ENCODE measurements around the gene PGPEP1. TPM values are rescaled to one million over a fixed set of nuclear protein-coding genes. Genes with fewer than 3 reads are reported as not detected.
A peak's percentile ranks its signal among the peaks of the same experiment; 100 is the strongest.
"Not testable (repeated sequence)": the region's sequence is repeated elsewhere in the genome, so short reads cannot be mapped to it uniquely, and the experiment has no call there.

The PGPEP1 gene
- total RNA-seq, 4 donors from 2014 or later = 15.0 to 50.3 (median 28.0) TPM

DNA sequence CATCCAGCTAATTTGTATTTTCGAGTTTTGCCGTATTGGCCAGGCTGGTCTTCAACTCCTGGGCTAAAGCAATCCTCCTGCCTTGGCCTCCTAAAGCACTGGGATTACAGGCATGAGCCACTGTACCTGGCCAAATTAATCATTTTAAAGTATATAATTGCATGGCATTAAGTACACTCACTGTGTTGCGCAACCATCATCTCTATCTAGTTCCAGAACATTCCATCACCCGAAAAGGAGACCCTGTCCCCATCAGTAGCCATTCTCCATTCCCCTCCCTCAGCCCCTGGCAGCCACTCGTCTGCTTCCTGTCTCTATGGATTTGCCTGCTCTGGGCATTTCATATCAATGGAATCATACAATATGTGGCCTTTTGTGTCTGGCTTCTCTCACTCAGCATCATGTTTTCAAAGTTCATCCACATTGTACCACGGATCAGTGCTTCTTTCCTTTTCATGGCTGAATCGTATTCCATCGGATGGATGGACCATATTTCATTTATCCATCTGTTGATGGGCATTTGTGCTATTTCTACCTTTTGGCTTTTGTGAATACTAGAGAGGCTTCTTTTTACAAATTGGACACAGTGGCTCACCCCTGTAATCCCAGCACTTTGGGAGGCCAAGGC is 13.1 kb downstream of the PGPEP1 start:
- DNase-seq (ENCODE audit: extremely low spot score) = no peak
- Histone ChIP-seq H3K4me1 (peaks cover 0 to 10% (median 3%) of the 10 kb centered on the region in 4 donors), H3K36me3 (peaks cover 7 to 58% (median 42%) of the 10 kb centered on the region in 4 donors), H3K9me3 (no peaks in the 10 kb centered on the region), H3K4me3 (no peak overlapping the region), H3K27me3 (no peaks in the 10 kb centered on the region), H3K27ac (replicated peaks in 1 of 4) (no peak overlapping the region)
- WGBS = 96% methylated on average over 8 of the region's 8 CpGs
- no peak for TF ChIP-seq POLR2AphosphoS5 (IDR thresholded peaks at IDR 0.05)
- no peak for TF ChIP-seq EP300 (IDR thresholded peaks at IDR 0.05)
- TF ChIP-seq, protein P1, sequence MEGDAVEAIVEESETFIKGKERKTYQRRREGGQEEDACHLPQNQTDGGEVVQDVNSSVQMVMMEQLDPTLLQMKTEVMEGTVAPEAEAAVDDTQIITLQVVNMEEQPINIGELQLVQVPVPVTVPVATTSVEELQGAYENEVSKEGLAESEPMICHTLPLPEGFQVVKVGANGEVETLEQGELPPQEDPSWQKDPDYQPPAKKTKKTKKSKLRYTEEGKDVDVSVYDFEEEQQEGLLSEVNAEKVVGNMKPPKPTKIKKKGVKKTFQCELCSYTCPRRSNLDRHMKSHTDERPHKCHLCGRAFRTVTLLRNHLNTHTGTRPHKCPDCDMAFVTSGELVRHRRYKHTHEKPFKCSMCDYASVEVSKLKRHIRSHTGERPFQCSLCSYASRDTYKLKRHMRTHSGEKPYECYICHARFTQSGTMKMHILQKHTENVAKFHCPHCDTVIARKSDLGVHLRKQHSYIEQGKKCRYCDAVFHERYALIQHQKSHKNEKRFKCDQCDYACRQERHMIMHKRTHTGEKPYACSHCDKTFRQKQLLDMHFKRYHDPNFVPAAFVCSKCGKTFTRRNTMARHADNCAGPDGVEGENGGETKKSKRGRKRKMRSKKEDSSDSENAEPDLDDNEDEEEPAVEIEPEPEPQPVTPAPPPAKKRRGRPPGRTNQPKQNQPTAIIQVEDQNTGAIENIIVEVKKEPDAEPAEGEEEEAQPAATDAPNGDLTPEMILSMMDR (IDR thresholded peaks at IDR 0.05) = no peak
- TF ChIP-seq POLR2A (IDR thresholded peaks at IDR 0.05; ENCODE audit: low read depth) = no peak
- intact Hi-C loops (cut with DNase I) = no loop called here

DNA sequence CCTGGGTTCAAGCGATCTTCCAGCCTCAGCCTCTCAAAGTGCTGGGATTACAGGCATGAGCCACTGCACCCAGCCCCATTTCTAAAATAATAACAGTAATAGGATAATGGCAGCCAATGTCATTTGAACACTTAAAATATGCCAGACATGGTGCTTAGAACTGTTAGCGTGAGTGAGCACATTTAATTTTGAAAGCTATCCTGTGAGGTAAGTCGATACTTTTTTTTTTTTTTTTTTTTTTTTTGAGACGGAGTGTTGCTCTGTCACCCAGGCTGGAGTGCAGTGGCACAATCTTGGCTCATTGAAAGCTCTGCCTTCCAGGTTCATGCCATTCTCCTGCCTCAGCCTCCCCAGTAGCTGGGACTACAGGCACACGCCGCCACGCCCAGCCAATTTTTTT is 14.3 kb downstream of the PGPEP1 start:
- intact Hi-C loops (cut with DNase I); H3K27me3 ChIP-seq: not testable (repeated sequence)
- 97% methylated on average over 7 of the region's 7 CpGs for WGBS

GRCh38 chr19:18357041-18357440 is 16.6 kb downstream of the PGPEP1 start:
- intact Hi-C loops (cut with DNase I) = no loop called here
- H3K4me3 ChIP-seq = no peak overlapping the region
- no peak overlapping the region for H3K27ac ChIP-seq (replicated peaks in 1 of 4)
- no peak for DNase-seq (ENCODE audit: extremely low spot score)
- H3K27me3 ChIP-seq = no peaks in the 10 kb centered on the region
- no peak for TF ChIP-seq EP300 (IDR thresholded peaks at IDR 0.05)
- no peak for TF ChIP-seq POLR2A (IDR thresholded peaks at IDR 0.05; ENCODE audit: low read depth)
- TF ChIP-seq, protein P1 (IDR thresholded peaks at IDR 0.05) = no peak
- no peak for TF ChIP-seq POLR2AphosphoS5 (IDR thresholded peaks at IDR 0.05)
- peaks cover 7 to 91% (median 72%) of the 10 kb centered on the region in 4 donors for H3K36me3 ChIP-seq
- H3K9me3 ChIP-seq = no peaks in the 10 kb centered on the region
- WGBS = 86% methylated on average over 3 of the region's 3 CpGs
- H3K4me1 ChIP-seq = peaks cover 0 to 7% (median 0%) of the 10 kb centered on the region in 4 donors

More for the DNA sequence above, 14.3 kb downstream of the PGPEP1 start:
- H3K4me3 ChIP-seq; H3K9me3 ChIP-seq; H3K27ac ChIP-seq (replicated peaks in 1 of 4); DNase-seq (ENCODE audit: extremely low spot score); H3K4me1 ChIP-seq: not testable (repeated sequence)
- H3K36me3 ChIP-seq = peaks cover 7 to 68% (median 51%) of the 10 kb centered on the region in 4 donors

DNA sequence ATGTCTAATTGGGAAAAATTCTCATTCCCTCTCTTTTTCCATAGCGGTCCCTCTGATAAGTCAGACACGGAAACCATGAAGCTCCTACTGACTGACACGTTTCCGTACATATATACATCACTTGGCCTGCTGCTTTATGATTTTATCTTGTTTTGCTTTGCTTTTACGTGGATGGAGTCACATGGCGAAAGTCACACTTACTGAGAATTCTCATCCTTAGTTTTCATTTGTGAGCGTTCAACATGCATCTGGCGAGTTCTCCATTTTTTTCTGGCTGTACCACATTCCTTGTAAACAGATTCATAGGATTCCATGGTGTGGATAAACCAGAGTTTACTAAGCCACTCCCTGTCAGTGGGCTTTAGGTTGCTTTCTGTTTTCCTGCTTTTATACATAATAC is 21.2 kb downstream of the PGPEP1 start:
- intact Hi-C loops (cut with DNase I) = no loop called here
- no peaks in the 10 kb centered on the region for H3K9me3 ChIP-seq
- DNase-seq (ENCODE audit: extremely low spot score) = no peak
- no peak overlapping the region for H3K4me3 ChIP-seq
- H3K36me3 ChIP-seq = peaks cover 7 to 72% (median 65%) of the 10 kb centered on the region in 4 donors
- H3K27ac ChIP-seq (replicated peaks in 1 of 4) = no peak overlapping the region
- TF ChIP-seq POLR2AphosphoS5 (IDR thresholded peaks at IDR 0.05) (no peak), POLR2A (IDR thresholded peaks at IDR 0.05; ENCODE audit: low read depth) (no peak), EP300 (IDR thresholded peaks at IDR 0.05) (no peak)
- TF ChIP-seq, protein P1 (IDR thresholded peaks at IDR 0.05) = no peak
- WGBS = 93% methylated on average over 8 of the region's 8 CpGs
- H3K27me3 ChIP-seq = no peaks in the 10 kb centered on the region
- H3K4me1 ChIP-seq = peaks cover 16 to 24% (median 19%) of the 10 kb centered on the region in 4 donors

GRCh38 chr19:18362934-18363542 is 22.6 kb downstream of the PGPEP1 start:
- Histone ChIP-seq H3K27ac (replicated peaks in 1 of 4) (peak overlapping the region in 2 of 4 donors; percentile 68 to 78), H3K27me3 (no peaks in the 10 kb centered on the region), H3K4me1 (peaks cover 14 to 24% (median 19%) of the 10 kb centered on the region in 4 donors), H3K4me3 (no peak overlapping the region), H3K36me3 (peaks cover 0 to 59% (median 51%) of the 10 kb centered on the region in 4 donors), H3K9me3 (no peaks in the 10 kb centered on the region)
- intact Hi-C loops (cut with DNase I) = no loop called here
- WGBS = 95% methylated on average over 17 of the region's 17 CpGs
- TF ChIP-seq, protein P1 (IDR thresholded peaks at IDR 0.05) = no peak
- no peak for TF ChIP-seq POLR2A (IDR thresholded peaks at IDR 0.05; ENCODE audit: low read depth)
- TF ChIP-seq EP300 (IDR thresholded peaks at IDR 0.05) = no peak
- no peak for TF ChIP-seq POLR2AphosphoS5 (IDR thresholded peaks at IDR 0.05)
- no peak for DNase-seq (ENCODE audit: extremely low spot score)

Data from esophagus muscularis mucosa (tissue), 4 donors.